ENCODE results near the gene BEX3. TPM values are rescaled to one million over a fixed set of nuclear protein-coding genes. Genes with fewer than 3 reads are reported as not detected.

BEX3 gene
- total RNA-seq, 4 donors from 2014 or later = 121 to 211 (median 202) TPM

DNA sequence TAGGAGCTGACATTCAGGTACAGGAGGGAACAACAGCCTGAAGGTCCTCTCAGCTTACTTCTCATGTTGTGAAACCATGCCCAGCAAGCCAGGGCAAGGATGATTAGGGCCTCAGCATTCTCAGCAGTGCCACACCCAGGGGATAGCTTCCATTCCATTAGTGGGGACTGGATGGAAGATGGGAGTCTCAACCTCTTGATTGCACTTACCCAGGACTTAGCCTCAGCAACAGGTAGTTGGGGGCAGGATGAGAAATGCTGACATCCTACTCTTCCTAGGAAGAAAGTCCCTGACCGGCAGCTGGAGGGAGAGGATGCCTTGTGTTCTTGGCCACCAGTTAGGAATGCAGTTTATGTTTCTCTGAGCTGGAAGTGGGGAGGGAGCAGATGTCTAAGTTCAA, 8.8 kb upstream of the BEX3 start:
- Histone ChIP-seq H3K4me1 (no peaks in the 10 kb centered on the region), H3K9me3 (no peaks in the 10 kb centered on the region), H3K36me3 (no peaks in the 10 kb centered on the region), H3K27ac (no peak overlapping the region), H3K27me3 (peaks cover 0 to 14% of the 10 kb centered on the region in 2 donors), H3K4me3 (no peak overlapping the region)
- no peak for TF ChIP-seq POLR2A (IDR thresholded peaks at IDR 0.05)
- TF ChIP-seq, protein P1, sequence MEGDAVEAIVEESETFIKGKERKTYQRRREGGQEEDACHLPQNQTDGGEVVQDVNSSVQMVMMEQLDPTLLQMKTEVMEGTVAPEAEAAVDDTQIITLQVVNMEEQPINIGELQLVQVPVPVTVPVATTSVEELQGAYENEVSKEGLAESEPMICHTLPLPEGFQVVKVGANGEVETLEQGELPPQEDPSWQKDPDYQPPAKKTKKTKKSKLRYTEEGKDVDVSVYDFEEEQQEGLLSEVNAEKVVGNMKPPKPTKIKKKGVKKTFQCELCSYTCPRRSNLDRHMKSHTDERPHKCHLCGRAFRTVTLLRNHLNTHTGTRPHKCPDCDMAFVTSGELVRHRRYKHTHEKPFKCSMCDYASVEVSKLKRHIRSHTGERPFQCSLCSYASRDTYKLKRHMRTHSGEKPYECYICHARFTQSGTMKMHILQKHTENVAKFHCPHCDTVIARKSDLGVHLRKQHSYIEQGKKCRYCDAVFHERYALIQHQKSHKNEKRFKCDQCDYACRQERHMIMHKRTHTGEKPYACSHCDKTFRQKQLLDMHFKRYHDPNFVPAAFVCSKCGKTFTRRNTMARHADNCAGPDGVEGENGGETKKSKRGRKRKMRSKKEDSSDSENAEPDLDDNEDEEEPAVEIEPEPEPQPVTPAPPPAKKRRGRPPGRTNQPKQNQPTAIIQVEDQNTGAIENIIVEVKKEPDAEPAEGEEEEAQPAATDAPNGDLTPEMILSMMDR (IDR thresholded peaks at IDR 0.05) = no peak
- no peak for TF ChIP-seq EP300 (IDR thresholded peaks at IDR 0.05)
- no peak for DNase-seq (ENCODE audit: low spot score in 2 of 2)
- WGBS, 2 donors = 11 to 70% methylated on average over 1 of the region's 1 CpG

DNA sequence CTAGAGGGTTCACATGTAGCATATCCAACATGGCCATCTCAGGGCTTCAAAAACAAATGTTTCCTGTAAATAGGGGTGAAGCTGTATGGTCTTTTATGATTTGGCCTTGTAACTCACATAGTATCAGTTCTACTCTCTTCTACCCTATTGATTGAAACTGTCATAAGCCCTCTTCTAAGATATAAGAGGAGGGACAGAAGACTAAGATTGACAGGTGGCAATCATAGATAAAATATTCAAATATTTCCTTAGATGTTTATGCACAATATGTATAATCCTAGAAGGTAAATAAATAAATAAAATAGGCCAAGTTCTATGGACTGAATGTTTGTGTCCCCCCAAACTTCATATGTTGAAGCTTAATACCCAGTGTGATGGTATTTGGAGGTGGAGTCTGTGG, 6.9 kb upstream of the BEX3 start:
- TF ChIP-seq EP300 (IDR thresholded peaks at IDR 0.05) (no peak), POLR2A (IDR thresholded peaks at IDR 0.05) (no peak)
- TF ChIP-seq, protein P1 (IDR thresholded peaks at IDR 0.05) = no peak
- DNase-seq (ENCODE audit: low spot score in 2 of 2) = no peak
- H3K36me3 ChIP-seq = no peaks in the 10 kb centered on the region

GRCh38 chrX:103372886-103373285, 3.5 kb upstream of the BEX3 start:
- Histone ChIP-seq H3K9me3 (no peaks in the 10 kb centered on the region), H3K4me1 (no peaks in the 10 kb centered on the region), H3K4me3 (no peak overlapping the region), H3K27me3 (peaks cover 0 to 28% of the 10 kb centered on the region in 2 donors), H3K36me3 (no peaks in the 10 kb centered on the region), H3K27ac (no peak overlapping the region)
- no peak for DNase-seq (ENCODE audit: low spot score in 2 of 2)
- 56 to 71% methylated on average over 2 of the region's 2 CpGs for WGBS, 2 donors
- TF ChIP-seq, protein P1 (IDR thresholded peaks at IDR 0.05) = no peak
- TF ChIP-seq EP300 (IDR thresholded peaks at IDR 0.05) (no peak), POLR2A (IDR thresholded peaks at IDR 0.05) (no peak)

More for the DNA sequence above, 6.9 kb upstream of the BEX3 start:
- H3K27me3 ChIP-seq = peaks cover 0 to 14% of the 10 kb centered on the region in 2 donors
- H3K4me1 ChIP-seq = no peaks in the 10 kb centered on the region
- H3K4me3 ChIP-seq = no peak overlapping the region
- H3K9me3 ChIP-seq = no peaks in the 10 kb centered on the region
- H3K27ac ChIP-seq = no peak overlapping the region

- Histone ChIP-seq H3K4me1 (no peaks in the 10 kb centered on the region), H3K27ac (no peak overlapping the region), H3K9me3 (no peaks in the 10 kb centered on the region), H3K4me3 (no peak overlapping the region), H3K27me3 (peaks cover 0 to 28% of the 10 kb centered on the region in 2 donors), H3K36me3 (no peaks in the 10 kb centered on the region)
- no peak for DNase-seq (ENCODE audit: low spot score in 2 of 2)
- TF ChIP-seq EP300 (IDR thresholded peaks at IDR 0.05) = no peak
- TF ChIP-seq, protein P1 (IDR thresholded peaks at IDR 0.05) = no peak
- no peak for TF ChIP-seq POLR2A (IDR thresholded peaks at IDR 0.05)
- WGBS, 2 donors = 77 to 95% methylated on average over 3 of the region's 3 CpGs
Measured at GRCh38 chrX:103373581-103373980, 2.8 kb upstream of the BEX3 start.

DNA sequence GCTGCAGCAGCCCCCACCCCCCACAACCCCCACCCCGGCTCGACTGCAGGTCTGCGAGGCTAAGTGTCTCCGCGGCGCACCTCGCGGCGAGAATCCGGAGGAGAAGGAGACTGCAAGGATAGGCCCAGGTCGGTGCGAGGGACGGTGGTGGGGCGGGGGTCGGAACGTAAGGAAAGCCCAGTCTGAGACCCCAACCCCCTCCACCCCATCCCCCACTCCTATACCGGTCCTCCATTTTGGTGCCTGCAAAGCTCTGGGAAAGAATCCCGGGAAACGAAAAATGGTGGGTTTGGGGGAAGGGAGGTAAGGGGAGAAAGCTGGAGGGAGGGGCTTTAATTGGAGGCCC, 614 bp downstream of the BEX3 start:
- peaks cover 0 to 24% of the 10 kb centered on the region in 2 donors for H3K27me3 ChIP-seq
- WGBS, 2 donors = 0 to 47% methylated on average over 1 to 19 of the region's 19 CpGs
- H3K4me1 ChIP-seq = no peaks in the 10 kb centered on the region
- no peaks in the 10 kb centered on the region for H3K9me3 ChIP-seq
- H3K36me3 ChIP-seq = no peaks in the 10 kb centered on the region
- no peak for DNase-seq (ENCODE audit: low spot score in 2 of 2)
- no peak for TF ChIP-seq POLR2A (IDR thresholded peaks at IDR 0.05)
- TF ChIP-seq, protein P1 (IDR thresholded peaks at IDR 0.05) = no peak
- peak overlapping the region; percentile 77 to 92 (median 87) for H3K27ac ChIP-seq
- H3K4me3 ChIP-seq = peak overlapping the region; percentile 48 to 79 (median 64)
